Measurements from ENCODE around the gene SVOPL. TPM values are rescaled to one million over a fixed set of nuclear protein-coding genes. Genes with fewer than 3 reads are reported as not detected.

SVOPL gene
- total and polyA plus RNA-seq, 9 of the 15 experiments (the other 6 are each of a cell fraction or from before 2014, with no cell fraction given): 0.13 to 0.42 (median 0.20) TPM; not detected in 6

DNA sequence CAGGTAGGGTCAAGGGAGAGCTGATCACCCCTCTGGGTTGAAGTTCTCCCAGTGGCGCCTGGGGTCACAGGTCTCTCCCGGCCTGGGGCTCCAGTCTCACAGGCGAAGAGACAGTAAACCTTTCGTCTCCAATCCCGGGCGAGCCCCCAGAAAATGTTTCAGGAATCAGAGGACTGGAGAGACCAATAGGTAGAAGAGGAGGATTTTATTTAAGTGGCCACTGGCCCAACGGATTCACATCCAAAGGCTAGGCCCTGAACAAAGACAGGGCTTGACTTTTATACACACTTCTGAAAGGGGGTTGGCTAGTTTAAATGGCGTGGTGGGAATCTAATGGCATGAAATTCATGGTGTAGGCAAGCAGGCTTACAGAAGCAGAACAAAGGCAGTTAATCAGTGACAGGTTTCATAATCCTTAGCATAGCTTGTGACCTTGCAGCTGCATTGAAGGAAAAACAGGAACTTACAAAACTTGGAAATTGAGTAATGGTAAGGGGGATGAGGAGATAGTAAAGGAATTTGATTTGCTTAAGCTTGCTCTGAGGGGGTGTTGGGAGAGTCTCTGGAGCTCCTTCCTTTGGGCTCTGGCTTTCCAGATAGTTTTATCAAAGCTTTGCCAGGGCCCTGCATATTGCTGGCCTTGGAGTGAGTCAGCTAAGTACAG, 135.6 kb downstream of the SVOPL start (continued):
- TF ChIP-seq, protein P1, sequence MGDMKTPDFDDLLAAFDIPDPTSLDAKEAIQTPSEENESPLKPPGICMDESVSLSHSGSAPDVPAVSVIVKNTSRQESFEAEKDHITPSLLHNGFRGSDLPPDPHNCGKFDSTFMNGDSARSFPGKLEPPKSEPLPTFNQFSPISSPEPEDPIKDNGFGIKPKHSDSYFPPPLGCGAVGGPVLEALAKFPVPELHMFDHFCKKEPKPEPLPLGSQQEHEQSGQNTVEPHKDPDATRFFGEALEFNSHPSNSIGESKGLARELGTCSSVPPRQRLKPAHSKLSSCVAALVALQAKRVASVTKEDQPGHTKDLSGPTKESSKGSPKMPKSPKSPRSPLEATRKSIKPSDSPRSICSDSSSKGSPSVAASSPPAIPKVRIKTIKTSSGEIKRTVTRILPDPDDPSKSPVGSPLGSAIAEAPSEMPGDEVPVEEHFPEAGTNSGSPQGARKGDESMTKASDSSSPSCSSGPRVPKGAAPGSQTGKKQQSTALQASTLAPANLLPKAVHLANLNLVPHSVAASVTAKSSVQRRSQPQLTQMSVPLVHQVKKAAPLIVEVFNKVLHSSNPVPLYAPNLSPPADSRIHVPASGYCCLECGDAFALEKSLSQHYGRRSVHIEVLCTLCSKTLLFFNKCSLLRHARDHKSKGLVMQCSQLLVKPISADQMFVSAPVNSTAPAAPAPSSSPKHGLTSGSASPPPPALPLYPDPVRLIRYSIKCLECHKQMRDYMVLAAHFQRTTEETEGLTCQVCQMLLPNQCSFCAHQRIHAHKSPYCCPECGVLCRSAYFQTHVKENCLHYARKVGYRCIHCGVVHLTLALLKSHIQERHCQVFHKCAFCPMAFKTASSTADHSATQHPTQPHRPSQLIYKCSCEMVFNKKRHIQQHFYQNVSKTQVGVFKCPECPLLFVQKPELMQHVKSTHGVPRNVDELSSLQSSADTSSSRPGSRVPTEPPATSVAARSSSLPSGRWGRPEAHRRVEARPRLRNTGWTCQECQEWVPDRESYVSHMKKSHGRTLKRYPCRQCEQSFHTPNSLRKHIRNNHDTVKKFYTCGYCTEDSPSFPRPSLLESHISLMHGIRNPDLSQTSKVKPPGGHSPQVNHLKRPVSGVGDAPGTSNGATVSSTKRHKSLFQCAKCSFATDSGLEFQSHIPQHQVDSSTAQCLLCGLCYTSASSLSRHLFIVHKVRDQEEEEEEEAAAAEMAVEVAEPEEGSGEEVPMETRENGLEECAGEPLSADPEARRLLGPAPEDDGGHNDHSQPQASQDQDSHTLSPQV (IDR thresholded peaks at IDR 0.05): 0 out of 2 replicates have a peak, but pooled peaks have one; percentile 37
- TF ChIP-seq BRCA1 (IDR thresholded peaks at IDR 0.05) (no peak), BRCA1 (CRISPR knock-in tag; IDR thresholded peaks at IDR 0.05) (no peak), MAFG (tag; conservative IDR thresholded peaks at IDR 0.05) (0 out of 2 replicates have a peak, but pooled peaks have one; percentile 9), CBX5 (IDR thresholded peaks at IDR 0.05; ENCODE audit: borderline replicate concordance, low read depth) (peak; percentile 88), GTF2E2 (tag; IDR thresholded peaks at IDR 0.05) (no peak), ZNF239 (CRISPR knock-in tag; IDR thresholded peaks at IDR 0.05) (no peak), SMAD2 (IDR thresholded peaks at IDR 0.05; ENCODE audit: low read depth, low read length) (no peak), MED1 (CRISPR knock-in tag; IDR thresholded peaks at IDR 0.05; ENCODE audit: borderline replicate concordance) (no peak), ZNF316 (IDR thresholded peaks at IDR 0.05) (no peak), TRIM28 (IDR thresholded peaks at IDR 0.05) (peak; percentile 98), SRSF1 (IDR thresholded peaks at IDR 0.05; ENCODE audit: low read depth, low read length) (no peak)

All from K562 (cell line).